Hepatocyte (in vitro differentiated cells): ENCODE measurements around the gene ARHGAP25. TPM values are rescaled to one million over a fixed set of nuclear protein-coding genes. Genes with fewer than 3 reads are reported as not detected.

ENCODE experiments used
- DNase-seq: peaks from one replicate; pipeline ENCODE4 v3.0.0-alpha.2; 2016; ENCODE audit warnings: low spot score
- H2AFZ ChIP-seq: fragments of 200-600 bp; sonication (generic); 2 replicates; pipeline ENCODE4 v1.6.0; 2016; ENCODE audit warnings: antibody characterized with exemption, mild to moderate bottlenecking
- H3K27ac ChIP-seq: fragments of 200-600 bp; sonication (generic); 2 replicates; pipeline ENCODE4 v1.5.1; 2016; ENCODE audit warnings: mild to moderate bottlenecking
- H3K27me3 ChIP-seq: fragments of 200-600 bp; sonication (generic); 2 replicates; pipeline ENCODE4 v1.6.1; 2016
- H3K36me3 ChIP-seq: fragments of 200-600 bp; sonication (generic); replicated peaks from 2 replicates; pipeline ENCODE4 v1.5.1; 2016; ENCODE audit warnings: low read depth; ENCODE audit not compliant: insufficient read depth
- H3K4me1 ChIP-seq: fragments of 200-600 bp; sonication (generic); 2 replicates; pipeline ENCODE4 v1.5.1; 2016; ENCODE audit warnings: mild to moderate bottlenecking, moderate library complexity; ENCODE audit not compliant: insufficient read depth
- H3K4me2 ChIP-seq: fragments of 200-600 bp; sonication (generic); 2 replicates; pipeline ENCODE4 v1.6.0; 2016
- H3K4me3 ChIP-seq: fragments of 200-600 bp; sonication (generic); 2 replicates; pipeline ENCODE4 v1.5.1; 2016; ENCODE audit warnings: mild to moderate bottlenecking
- H3K79me2 ChIP-seq: fragments of 200-600 bp; sonication (generic); 2 replicates; pipeline ENCODE4 v1.6.0; 2017; ENCODE audit warnings: mild to moderate bottlenecking
- H3K9me2 ChIP-seq: fragments of 200-600 bp; sonication (generic); replicated peaks from 2 replicates; pipeline ENCODE4 v1.6.0; 2017; ENCODE audit warnings: mild to moderate bottlenecking; ENCODE audit not compliant: insufficient read depth
- H3K9me3 ChIP-seq: fragments of 200-600 bp; sonication (generic); 2 replicates; pipeline ENCODE4 v1.5.1; 2016; ENCODE audit warnings: low read depth, mild to moderate bottlenecking
- H4K20me1 ChIP-seq: fragments of 200-600 bp; sonication (generic); 2 replicates; pipeline ENCODE4 v1.6.0; 2016; ENCODE audit warnings: mild to moderate bottlenecking; ENCODE audit not compliant: insufficient read depth, poor library complexity, severe bottlenecking
- CTCF ChIP-seq: fragments of 200-600 bp; sonication (generic); IDR thresholded peaks from 2 replicates; pipeline ENCODE4 v1.5.1; 2016; ENCODE audit warnings: antibody characterized with exemption, mild to moderate bottlenecking; ENCODE audit not compliant: poor library complexity
- EZH2 ChIP-seq: fragments of 200-600 bp; sonication (generic); IDR thresholded peaks from 2 replicates; pipeline ENCODE4 v1.6.1; 2016; ENCODE audit warnings: antibody characterized with exemption, mild to moderate bottlenecking, borderline replicate concordance
- EZH2phosphoT487 ChIP-seq: fragments of 200-600 bp; sonication (generic); IDR thresholded peaks from one replicate; pipeline ENCODE4 v1.6.1; 2018; ENCODE audit warnings: antibody characterized with exemption, mild to moderate bottlenecking, low read depth, moderate library complexity; ENCODE audit not compliant: unreplicated experiment, severe bottlenecking
- WGBS: methylation state at CpG from one replicate; pipeline ENCODE4 v1.1.6; 2016; ENCODE audit warnings: low lambda C conversion rate; ENCODE audit errors: missing lambda C conversion rate; 5-methylcytosine and 5-hydroxymethylcytosine counted together
- polyA plus RNA-seq: library from polyadenylated mRNA; unstranded; fragments of >200 nt; fragmentation: Nextera tagmentation; extraction: Ambion mirVana; gene quantifications from 2 replicates; pipeline ENCODE4 v1.2.1, GENCODE V29; 2016
- total RNA-seq: library from RNA; depleted of rRNA; stranded (reverse); fragments of >200 nt; gene quantifications from 2 replicates; pipeline ENCODE4 v1.2.3, GENCODE V29; 2014

ARHGAP25 gene
- total and polyA plus RNA-seq, 2 experiments from 2014 or later = 0.21 to 0.47 TPM

GRCh38 chr2:68744366-68744912 is 9.8 kb downstream of the ARHGAP25 start:
- Histone ChIP-seq H3K4me2 (no peak overlapping the region), H3K27ac (no peak overlapping the region)
- WGBS = 86% methylated on average over 4 of the region's 4 CpGs

GRCh38 chr2:68745006-68745405 is 10.4 kb downstream of the ARHGAP25 start:
- 82% methylated on average over 2 of the region's 2 CpGs for WGBS
- no peak for TF ChIP-seq EZH2phosphoT487
- no peak for TF ChIP-seq CTCF
- no peak for TF ChIP-seq EZH2
- H3K9me3 ChIP-seq = no peaks in the 10 kb centered on the region

More at GRCh38 chr2:68744366-68744912, 9.8 kb downstream of the ARHGAP25 start:
- Histone ChIP-seq H3K9me2 (no peaks in the 10 kb centered on the region), H3K36me3 (no peaks in the 10 kb centered on the region), H3K9me3 (no peaks in the 10 kb centered on the region), H3K27me3 (no peaks in the 10 kb centered on the region), H3K4me3 (no peak overlapping the region), H4K20me1 (no peaks in the 10 kb centered on the region), H2AFZ (no peak overlapping the region), H3K79me2 (no peaks in the 10 kb centered on the region), H3K4me1 (no peaks in the 10 kb centered on the region)
- TF ChIP-seq CTCF = peak; percentile 8
- no peak for TF ChIP-seq EZH2
- DNase-seq = no peak

GRCh38 chr2:68746408-68746807 is 11.8 kb downstream of the ARHGAP25 start:
- H3K9me3 ChIP-seq = no peaks in the 10 kb centered on the region
- H3K4me3 ChIP-seq = no peak overlapping the region
- no peaks in the 10 kb centered on the region for H4K20me1 ChIP-seq
- H3K79me2 ChIP-seq = no peaks in the 10 kb centered on the region
- H3K9me2 ChIP-seq = no peaks in the 10 kb centered on the region
- H3K27me3 ChIP-seq = no peaks in the 10 kb centered on the region
- no peaks in the 10 kb centered on the region for H3K4me1 ChIP-seq
- no peaks in the 10 kb centered on the region for H3K36me3 ChIP-seq
- H3K27ac ChIP-seq = no peak overlapping the region
- TF ChIP-seq CTCF (no peak), EZH2 (no peak), EZH2phosphoT487 (no peak)
- no peak overlapping the region for H2AFZ ChIP-seq
- WGBS = 96% methylated on average over 9 of the region's 11 CpGs
- no peak for DNase-seq
- no peak overlapping the region for H3K4me2 ChIP-seq

More at GRCh38 chr2:68745006-68745405, 10.4 kb downstream of the ARHGAP25 start:
- Histone ChIP-seq H3K27ac (no peak overlapping the region), H3K4me1 (no peaks in the 10 kb centered on the region), H3K27me3 (no peaks in the 10 kb centered on the region), H2AFZ (no peak overlapping the region), H3K4me2 (no peak overlapping the region), H3K79me2 (no peaks in the 10 kb centered on the region), H4K20me1 (no peaks in the 10 kb centered on the region), H3K36me3 (no peaks in the 10 kb centered on the region), H3K9me2 (no peaks in the 10 kb centered on the region), H3K4me3 (no peak overlapping the region)
- no peak for DNase-seq

- H3K4me1 ChIP-seq = no peaks in the 10 kb centered on the region
- H4K20me1 ChIP-seq = no peaks in the 10 kb centered on the region
- no peak overlapping the region for H3K27ac ChIP-seq
- no peak overlapping the region for H2AFZ ChIP-seq
- no peaks in the 10 kb centered on the region for H3K27me3 ChIP-seq
- H3K79me2 ChIP-seq = no peaks in the 10 kb centered on the region
- H3K4me2 ChIP-seq = no peak overlapping the region
- TF ChIP-seq EZH2 (no peak), CTCF (no peak)
- H3K4me3 ChIP-seq = no peak overlapping the region
- WGBS = 88% methylated on average over 6 of the region's 6 CpGs
- DNase-seq = no peak
- no peaks in the 10 kb centered on the region for H3K36me3 ChIP-seq
- no peaks in the 10 kb centered on the region for H3K9me3 ChIP-seq
- no peaks in the 10 kb centered on the region for H3K9me2 ChIP-seq
These were observed 12.8 kb downstream of the ARHGAP25 start for GRCh38 chr2:68747413-68747812.
